SU-DHL-6 (cell line): ENCODE results near the gene EFNA5.

Experiments used
- CTCF ChIP-seq: fragments of 200-600 bp; sonication (generic); IDR thresholded peaks from one replicate; pipeline ENCODE4 v1.5.1; 2017; ENCODE audit warnings: antibody characterized with exemption, mild to moderate bottlenecking, low read length, moderate library complexity; ENCODE audit not compliant: insufficient read depth, poor library complexity, severe bottlenecking
- EZH2phosphoT487 ChIP-seq: fragments of 200-600 bp; sonication (generic), shearing (Covaris generic); conservative IDR thresholded peaks from 2 replicates; pipeline ENCODE4 v1.6.1; 2018; ENCODE audit warnings: mild to moderate bottlenecking, antibody characterized with exemption, low read length, moderate library complexity, mixed read lengths

GRCh38 chr5:107418071-107418470 lies 252.7 kb downstream of the EFNA5 start:
- TF ChIP-seq CTCF (no peak), EZH2phosphoT487 (no peak)
